HG02981 (cell line): ENCODE measurements around the gene ATF4.

Source experiments
- ATAC-seq: cut with Tn5 transposase; IDR thresholded peaks from one replicate; pipeline ENCODE4 v1.9.1; 2021; ENCODE audit warnings: mild to moderate bottlenecking, moderate library complexity; ENCODE audit not compliant: unreplicated experiment

ATF4 gene, protein sequence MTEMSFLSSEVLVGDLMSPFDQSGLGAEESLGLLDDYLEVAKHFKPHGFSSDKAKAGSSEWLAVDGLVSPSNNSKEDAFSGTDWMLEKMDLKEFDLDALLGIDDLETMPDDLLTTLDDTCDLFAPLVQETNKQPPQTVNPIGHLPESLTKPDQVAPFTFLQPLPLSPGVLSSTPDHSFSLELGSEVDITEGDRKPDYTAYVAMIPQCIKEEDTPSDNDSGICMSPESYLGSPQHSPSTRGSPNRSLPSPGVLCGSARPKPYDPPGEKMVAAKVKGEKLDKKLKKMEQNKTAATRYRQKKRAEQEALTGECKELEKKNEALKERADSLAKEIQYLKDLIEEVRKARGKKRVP

DNA sequence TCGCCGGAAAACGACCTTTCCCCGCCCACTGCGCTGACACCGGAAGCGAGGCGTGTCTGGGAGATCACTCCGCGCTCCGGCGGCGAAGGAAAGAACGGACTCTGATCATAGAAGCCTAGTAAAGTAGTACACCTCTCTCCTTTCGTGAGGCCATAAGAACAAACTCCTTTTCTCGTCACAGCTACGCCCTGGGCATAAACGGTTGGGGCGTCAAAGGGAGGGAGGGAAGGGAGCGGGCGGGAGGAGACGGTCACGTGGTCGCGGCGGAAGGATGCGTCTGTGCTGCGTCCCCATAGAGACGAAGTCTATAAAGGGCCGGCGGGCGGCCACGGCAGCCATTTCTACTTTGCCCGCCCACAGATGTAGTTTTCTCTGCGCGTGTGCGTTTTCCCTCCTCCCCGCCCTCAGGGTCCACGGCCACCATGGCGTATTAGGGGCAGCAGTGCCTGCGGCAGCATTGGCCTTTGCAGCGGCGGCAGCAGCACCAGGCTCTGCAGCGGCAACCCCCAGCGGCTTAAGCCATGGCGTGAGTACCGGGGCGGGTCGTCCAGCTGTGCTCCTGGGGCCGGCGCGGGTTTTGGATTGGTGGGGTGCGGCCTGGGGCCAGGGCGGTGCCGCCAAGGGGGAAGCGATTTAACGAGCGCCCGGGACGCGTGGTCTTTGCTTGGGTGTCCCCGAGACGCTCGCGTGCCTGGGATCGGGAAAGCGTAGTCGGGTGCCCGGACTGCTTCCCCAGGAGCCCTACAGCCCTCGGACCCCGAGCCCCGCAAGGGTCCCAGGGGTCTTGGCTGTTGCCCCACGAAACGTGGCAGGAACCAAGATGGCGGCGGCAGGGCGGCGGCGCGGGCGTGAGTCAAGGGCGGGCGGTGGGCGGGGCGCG lies at the start of gene ATF4:
Gene ATF4 (plus strand): TSS at position 337 of the 880 bp plus-strand sequence. CDS start 884 bp downstream, outside the sequence.
- ATAC-seq, result peak; percentile 35

DNA sequence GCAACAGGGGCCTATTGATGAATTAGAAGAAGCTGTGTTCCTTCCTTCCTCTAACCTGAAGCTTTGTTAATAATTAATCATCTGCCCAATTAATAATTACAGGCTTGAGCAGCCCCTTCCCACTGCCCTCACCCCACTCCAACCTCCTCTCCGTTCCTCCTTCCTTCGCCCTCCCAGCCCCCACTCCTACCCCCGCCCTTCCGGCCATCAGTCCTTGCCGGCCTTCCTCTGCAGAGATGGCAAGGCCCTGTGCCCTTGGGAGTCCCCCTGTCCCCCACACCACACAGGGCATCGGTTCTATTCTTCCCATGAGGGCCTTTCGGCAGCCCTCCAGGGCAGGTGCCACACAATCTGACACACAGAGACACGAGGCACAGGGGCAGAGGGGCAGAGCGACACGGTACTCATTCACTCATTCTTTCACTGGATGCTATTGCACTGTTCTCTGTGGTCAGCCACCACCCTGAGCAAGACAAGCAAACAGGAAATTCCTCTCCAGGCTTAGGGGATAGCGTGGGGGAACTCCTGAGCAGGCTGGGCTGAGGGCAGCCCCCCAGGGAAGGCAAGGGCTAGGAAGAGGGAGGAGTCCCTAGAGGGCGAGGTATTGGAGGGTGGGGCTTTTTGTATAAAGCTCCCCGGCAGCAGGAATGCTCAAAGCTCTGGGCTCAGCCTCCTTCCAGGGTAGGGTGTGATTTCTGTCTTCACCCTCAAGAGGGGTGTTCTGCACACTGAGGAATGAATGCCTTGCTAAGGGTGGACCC lies 48.8 kb upstream of the ATF4 start:
- peak; percentile 61 for ATAC-seq

DNA sequence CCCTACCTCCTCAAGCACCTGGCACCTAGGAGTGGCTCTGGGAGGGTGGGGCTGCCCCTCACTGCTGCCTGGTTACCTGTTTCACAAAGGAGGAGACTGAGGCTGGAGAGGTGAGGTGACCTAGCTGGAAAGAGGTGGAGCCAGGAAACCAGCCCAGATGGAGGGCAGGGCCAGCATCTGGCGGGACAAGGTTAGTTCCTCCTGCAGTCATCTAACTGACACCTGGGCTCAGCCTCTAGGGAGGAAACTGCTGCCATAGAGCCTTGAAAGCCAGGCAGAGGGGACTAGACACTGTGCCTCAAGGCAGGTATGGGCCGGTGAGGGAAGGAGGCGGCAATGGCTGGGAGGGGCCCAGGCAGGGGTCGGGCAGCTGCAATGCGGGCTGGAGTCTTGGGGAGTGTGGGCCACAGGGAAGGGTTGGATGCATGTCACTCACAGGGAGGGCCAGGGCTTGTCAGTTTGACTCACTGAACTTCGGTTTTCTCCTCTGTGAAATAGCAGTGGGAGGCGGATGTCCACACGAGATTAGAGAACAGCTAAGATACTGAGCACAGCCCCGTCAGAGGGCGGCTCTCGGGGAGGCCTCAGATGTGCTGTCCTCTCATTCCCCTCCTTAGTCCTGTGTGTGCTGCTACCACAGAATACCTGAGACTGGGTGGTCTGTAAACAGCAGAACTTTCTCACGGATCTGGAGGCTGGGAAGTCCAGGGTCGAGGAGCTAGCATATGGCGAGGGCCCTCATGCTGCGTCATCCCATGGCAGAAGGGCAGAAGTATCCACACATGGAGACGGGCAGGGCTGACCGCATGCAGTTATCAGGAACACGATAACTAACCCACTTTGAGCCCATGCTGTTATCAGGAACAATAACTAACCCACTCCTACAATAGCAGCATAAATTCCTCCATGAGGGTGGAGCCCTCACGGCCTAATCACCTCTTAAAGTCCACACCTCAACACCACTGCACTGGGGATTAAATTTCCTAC lies 47.5 kb upstream of the ATF4 start:
- ATAC-seq, result no peak

DNA sequence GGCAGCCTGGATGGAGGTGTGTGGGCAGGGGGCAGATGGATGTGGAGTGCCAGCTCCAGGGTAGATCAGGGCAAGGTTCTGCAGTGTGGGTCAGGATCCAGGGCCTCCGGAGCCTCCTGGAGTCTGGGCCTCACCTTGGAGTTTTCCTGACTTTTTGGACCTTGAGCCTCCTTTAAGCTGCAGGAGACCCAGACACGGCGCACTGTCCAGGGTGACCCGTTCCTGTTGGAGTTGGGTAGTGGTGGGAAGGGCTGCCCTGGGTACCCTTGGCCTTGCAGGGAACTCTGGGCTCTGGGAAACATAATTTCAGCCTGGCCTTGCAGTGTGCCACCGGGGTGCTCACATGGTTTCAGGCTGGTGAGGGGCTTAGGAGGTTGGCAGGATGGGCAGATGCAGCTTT lies 46.5 kb upstream of the ATF4 start:
- ATAC-seq, result no peak

DNA sequence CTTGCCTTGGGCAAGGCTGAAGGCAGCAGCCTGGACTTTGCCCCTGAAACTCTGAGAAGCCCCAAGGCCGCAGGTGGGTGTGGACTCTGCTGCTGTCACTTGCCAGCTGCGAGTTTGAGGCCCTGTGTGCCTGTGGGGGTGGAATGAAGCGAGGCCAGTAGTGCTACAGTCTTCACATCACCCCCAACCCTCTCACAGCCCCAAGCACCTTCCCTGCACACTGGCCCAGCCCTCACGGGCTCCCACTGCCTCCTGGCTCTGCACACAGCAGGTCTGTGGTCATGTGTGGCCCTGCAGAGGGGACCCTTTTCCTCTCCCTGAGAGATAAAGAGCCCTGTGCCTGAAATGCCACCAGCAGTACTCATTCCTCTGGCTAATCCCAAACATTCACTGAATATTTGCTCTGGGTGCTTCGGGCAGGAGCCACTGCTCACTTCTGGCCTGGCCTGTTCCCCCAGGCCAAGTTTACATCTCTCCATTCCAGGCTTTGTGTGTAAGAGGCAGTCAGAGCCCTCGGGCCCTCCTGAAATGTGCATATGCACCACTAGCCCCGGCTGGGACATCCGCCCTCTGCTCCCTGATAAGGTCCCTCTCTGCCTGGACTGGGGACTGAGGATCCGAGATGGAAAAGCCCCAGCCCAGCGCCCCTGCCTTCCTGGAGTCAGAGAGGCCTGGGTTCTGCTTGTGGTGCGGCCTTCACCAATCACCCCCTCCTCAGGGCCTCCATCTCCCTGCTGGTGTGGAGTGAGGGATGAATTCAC lies 45.8 kb upstream of the ATF4 start:
- ATAC-seq, result no peak

DNA sequence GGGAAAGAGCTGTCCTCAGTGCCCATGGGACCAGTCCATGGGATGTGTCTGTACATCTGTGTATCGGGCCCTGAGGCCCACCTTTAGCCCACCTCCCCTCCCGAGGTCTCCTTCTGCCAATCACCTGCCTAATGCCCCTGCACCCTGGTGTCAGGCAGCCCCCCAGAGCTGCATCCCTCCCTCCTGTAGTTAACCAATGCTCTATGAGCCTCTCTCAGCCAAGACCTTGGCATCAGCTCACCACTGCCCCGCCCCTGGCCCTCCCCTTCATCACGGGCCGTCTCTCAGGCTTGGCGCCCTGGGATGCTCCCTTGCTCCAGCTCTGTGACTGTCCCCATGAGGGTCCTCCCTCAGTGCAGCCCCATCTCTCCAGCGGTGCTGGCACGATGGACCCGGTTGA lies 45.0 kb upstream of the ATF4 start:
- ATAC-seq, result no peak

DNA sequence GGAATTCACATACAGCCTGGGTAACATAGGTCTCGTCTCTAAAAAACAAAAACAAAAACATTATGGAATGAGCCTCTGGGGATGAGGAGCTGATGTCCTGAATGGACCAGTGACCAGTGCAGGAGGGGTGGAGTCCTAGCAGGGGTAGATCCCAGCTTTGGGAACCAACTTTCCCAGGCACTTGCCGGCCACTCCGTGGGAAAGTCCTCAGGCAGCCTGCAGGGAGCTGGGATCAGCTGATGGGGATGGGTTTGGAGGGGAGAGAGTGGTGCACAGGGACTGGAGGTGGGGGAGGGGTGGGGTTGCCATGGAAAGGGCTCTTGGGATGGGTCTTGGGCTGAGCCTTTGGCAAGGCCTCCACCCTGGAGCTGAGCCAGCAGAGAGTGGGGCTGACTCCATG lies 44.5 kb upstream of the ATF4 start:
- no peak for ATAC-seq

DNA sequence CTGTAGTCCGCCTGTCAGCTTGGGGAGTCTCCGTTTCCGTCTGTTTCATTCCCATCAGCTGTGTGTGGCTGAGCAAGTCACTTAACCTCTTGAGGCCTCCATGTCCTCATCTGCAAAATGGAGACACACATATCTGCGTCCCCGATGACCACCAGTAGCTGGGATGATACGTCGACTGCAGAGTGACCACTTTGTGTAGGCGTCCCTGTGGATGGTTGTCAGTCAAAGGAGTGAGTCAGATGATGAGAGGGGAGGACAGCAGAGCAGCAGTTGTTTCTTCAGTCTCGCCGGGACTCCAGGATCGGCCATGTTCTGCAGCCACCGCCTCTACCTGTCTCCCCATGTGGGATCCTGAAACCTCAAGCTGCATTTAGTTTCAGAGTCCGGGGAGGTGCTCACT lies 43.7 kb upstream of the ATF4 start:
- ATAC-seq, result no peak

DNA sequence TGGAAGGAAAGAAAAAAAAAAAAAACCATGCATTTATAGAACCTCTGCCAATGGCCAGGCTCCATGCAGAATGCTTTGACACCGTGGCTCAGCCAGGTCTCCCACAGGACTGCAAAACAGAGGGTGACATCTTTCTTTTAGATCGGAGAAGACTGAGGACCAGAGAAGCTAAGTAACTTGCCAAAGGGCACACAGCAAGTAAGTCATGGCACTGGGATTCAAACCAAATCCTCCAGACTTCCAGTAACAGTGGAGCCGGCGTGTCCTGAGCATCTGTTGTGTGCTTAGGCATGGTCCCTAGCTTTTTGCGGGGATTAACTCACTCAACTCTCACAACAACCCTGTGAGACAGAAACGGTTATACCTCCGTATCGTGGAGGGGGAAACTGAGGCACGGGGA lies 42.8 kb upstream of the ATF4 start:
- no peak for ATAC-seq

DNA sequence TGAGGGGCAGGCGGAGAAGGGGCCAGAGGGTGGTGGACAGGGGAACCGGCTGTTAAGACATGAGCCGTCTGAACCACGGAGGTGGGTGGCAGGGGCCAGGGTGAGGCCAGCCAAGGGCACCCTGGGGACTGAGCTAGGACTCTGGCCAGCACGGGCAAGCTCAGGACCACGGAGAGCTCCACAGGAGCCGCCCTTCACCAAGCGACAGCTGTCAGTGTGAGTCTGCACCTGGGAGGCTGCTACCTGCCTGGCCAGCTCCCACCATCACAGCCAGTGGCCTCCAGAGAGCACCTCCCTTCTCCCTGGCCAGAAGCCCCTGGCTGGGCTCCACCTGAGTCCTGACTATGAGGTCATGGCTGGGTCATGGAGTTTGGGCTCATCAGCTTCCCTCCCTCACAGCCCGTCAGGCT lies 41.9 kb upstream of the ATF4 start:
- ATAC-seq, result no peak

DNA sequence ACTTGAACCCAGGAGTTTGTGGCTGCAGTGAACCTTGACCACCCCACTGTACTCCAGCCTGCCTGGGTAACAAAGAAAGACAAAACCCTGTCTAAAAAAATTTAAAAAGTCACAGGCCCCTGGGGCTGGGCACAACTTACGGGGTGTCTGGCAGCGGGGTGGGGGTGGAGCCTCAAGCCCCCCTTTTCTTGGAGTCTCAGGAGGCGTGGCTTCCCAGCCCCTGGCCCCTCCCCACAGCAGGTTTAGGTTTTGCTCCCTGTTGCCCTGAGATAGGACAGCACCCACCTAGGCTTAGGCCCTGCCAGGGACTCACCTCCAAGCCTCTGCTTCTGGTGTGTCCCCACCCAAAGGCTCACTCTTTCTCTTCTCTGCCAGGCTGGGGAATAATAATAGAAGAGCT lies 41.1 kb upstream of the ATF4 start:
- ATAC-seq, result no peak

DNA sequence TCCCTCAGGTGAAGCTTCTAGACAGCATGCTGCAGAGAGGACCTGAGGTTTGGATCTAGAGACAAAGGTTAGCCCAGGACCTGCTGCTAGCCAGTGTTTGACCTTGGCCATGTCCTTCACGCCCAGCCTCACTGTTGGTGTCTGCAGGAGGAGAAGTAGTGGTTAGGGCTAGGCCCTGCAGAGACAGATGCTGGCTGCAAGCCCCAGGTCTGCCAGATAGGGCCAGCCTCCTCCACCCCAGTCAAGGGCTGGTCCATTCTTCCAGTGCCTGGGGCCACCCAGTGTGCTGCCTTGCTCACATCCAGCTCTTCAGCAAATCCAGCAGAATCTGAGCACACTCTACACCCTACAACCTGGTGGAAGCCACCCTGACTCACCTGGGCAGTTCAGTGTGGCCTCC lies 39.8 kb upstream of the ATF4 start:
- no peak for ATAC-seq

DNA sequence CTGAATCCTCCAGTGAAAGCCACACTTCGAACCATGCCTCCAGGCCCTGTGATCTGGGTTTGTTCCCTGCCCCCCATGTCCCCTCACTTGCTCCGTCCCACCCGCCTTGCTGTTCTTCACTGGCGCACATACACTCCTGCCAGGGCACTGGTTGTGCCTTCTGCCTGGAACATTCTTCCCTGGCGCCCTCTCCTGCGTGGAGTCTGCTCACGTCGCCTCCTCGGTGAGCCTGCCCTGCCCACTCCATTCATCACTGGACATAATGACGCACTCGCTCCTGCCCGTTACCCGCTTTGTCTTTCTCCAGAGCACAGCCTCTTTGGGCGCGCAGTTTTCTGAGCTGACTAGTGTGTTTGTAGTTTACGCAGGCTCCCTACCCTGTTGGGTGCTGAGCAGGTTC lies 39.3 kb upstream of the ATF4 start:
- no peak for ATAC-seq

DNA sequence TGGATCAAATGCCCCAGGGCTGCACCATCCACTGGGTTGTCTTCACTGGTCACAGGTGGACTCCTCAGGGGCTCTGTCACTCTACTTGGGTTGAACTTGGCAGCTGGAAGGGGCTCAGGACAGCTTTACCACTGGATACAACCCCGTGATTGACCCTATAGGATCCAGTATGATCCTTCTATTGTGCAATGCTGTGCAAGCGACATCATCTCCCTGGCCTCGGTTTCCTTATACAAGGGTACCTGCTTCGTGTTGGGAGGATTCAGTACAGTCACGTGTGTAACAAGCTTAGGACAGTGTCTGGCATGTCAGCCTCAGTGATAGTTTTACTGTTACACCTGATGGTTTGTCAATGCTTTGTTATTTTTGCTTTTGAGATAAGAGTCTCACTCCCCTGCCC lies 38.8 kb upstream of the ATF4 start:
- no peak for ATAC-seq

DNA sequence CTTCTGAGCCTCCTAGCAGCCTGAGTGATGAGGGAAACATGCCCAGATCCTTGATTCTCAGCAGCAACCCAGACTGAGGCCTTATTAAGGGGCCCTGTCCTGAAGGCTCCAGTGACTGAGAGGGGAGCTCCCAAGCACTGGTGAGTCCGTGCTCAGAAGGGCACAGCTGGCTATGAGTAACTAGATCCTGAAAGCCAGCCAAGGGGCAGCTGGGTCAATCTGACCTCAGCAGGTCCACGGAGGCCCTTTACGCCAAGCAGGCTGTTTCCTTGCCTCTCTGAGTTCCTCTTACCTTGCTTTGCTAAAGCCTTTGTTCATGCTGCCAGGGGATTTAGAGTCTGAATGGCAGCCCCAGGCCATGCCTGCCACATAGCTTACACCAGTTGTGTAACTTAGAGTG lies 37.6 kb upstream of the ATF4 start:
- ATAC-seq, result no peak

DNA sequence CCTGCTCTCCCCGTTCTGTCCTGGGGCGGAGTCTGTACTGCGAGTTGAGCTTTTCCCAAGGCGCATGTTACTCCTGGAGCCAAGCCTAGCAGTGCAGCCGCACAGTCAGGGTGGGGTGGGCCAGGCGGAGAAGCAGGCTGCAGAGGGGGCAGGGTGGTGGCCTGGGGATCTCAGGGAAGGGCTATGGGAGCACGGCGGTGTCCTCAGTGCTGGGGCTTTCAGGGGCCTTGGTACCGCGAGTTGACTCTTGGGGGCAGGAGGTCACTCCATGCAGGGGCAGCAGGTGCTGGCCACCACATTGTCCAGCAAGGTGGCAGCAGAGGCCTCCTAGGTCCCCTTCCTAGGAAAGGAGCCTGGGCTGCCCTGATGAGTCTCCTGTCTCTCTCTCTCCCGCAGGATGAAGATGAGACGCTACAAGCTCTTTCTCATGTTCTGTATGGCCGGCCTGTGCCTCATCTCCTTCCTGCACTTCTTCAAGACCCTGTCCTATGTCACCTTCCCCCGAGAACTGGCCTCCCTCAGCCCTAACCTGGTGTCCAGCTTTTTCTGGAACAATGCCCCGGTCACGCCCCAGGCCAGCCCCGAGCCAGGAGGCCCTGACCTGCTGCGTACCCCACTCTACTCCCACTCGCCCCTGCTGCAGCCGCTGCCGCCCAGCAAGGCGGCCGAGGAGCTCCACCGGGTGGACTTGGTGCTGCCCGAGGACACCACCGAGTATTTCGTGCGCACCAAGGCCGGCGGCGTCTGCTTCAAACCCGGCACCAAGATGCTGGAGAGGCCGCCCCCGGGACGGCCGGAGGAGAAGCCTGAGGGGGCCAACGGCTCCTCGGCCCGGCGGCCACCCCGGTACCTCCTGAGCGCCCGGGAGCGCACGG lies 33.2 kb upstream of the ATF4 start:
- no peak for ATAC-seq

DNA sequence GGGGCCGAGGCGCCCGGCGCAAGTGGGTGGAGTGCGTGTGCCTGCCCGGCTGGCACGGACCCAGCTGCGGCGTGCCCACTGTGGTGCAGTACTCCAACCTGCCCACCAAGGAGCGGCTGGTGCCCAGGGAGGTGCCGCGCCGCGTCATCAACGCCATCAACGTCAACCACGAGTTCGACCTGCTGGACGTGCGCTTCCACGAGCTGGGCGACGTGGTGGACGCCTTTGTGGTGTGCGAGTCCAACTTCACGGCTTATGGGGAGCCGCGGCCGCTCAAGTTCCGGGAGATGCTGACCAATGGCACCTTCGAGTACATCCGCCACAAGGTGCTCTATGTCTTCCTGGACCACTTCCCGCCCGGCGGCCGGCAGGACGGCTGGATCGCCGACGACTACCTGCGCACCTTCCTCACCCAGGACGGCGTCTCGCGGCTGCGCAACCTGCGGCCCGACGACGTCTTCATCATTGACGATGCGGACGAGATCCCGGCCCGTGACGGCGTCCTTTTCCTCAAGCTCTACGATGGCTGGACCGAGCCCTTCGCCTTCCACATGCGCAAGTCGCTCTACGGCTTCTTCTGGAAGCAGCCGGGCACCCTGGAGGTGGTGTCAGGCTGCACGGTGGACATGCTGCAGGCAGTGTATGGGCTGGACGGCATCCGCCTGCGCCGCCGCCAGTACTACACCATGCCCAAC lies 32.4 kb upstream of the ATF4 start:
- ATAC-seq, result no peak

DNA sequence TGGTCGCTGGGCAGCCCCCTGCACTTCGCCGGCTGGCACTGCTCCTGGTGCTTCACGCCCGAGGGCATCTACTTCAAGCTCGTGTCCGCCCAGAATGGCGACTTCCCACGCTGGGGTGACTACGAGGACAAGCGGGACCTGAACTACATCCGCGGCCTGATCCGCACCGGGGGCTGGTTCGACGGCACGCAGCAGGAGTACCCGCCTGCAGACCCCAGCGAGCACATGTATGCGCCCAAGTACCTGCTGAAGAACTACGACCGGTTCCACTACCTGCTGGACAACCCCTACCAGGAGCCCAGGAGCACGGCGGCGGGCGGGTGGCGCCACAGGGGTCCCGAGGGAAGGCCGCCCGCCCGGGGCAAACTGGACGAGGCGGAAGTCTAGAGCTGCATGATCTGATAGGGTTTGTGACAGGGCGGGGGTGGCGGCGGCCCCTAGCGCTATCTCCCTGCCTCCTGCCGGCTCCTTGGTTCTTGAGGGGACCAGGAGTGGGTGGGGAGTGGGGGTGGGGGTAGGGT lies 31.7 kb upstream of the ATF4 start:
- ATAC-seq, result no peak
